NCI-H524 (cell line): ENCODE results near the gene ACOT11.
"Not testable (repeated sequence)": the region's sequence is repeated elsewhere in the genome, so short reads cannot be mapped to it uniquely, and the experiment has no call there.

Experiments used
- DNase-seq, 2 experiments: peaks; one replicate each; lab custom pipeline; 2025; lab: John Stamatoyannopoulos, UW

The ACOT11 gene

GRCh38 chr1:54608566-54609230, 60.7 kb downstream of the ACOT11 start:
- DNase-seq, result no peak

DNA sequence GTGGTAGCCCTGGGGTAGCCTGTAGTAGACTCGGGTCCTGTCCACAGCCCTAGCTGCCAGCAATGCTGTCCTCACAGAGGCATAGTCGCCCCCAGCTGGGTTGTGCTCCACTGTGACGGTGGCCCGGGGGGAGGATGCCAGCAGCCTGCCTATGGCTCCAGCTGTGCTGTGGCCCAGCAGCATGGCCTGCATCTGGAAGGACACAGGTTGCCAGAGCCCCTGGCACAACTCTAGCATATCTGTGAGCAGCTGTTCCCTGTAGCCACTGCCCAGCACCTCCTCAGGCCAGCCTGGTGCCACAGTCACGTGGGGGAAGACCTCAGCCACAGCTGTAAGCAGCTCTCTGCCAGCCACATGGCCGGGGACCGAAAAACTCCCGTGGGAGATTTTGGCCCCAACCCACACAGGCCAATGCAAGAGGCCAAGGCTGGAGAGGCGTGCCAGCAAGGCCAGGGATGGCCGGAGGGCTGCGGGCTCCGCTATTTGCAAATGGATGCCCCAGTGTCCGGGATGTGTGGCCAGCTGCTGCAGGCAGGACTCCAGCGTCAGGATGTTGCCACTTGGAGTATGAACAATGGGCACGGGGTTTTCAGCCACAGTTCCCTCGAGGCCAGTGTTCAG, 61.4 kb downstream of the ACOT11 start:
- DNase-seq, result no peak

- no peak for DNase-seq
Observed at GRCh38 chr1:54610048-54610447, 62.0 kb downstream of the ACOT11 start.

DNA sequence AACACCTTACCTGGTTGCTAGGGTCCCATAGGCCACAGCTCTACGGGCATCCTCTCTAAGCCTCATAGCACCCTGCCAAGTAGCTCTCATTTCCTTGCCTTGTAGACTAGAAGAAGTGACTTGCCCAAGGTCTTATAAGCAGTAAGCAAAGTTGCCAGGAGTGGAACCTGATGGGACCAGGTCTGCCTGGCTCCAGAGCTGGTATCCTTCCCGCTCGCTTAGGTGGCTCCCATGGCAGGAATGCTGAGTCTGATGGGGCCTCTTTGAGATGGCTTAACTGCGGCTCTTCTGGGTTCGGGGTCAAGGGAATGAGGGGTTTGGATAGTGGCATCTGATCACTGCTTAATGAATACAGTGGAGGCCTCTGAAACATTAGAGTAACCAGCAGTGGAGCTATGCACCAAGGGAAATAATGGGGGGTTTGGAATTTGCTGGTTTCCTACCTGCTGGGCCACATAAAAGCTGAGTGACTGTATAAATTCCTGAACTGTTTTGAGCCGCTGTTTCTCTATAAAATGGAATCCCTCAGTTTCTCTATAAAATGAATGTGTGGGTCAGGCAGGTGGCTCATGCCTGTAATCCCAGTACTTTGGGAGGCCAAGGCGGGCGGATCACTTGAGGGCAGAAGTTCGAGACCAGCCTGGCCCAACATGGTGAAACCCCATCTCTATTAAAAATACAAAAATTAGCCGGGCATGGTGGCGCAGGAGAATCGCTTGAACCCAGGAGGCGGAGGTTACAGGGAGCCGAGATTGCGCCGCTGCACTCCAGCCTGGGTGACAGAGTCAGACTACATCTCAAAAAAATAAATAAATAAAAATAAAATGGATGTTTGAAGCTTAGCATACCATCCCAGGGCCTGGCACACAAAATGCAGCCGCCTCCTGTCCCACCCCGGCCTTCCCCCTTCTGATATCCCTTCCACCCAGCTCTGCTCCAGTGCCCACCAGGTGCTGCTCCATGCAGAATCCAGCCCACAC, 62.9 kb downstream of the ACOT11 start:
- DNase-seq, result no peak

- DNase-seq, result peak in 1 of 2 experiments; percentile 62
Observed at GRCh38 chr1:54611621-54612020, 63.6 kb downstream of the ACOT11 start.

DNA sequence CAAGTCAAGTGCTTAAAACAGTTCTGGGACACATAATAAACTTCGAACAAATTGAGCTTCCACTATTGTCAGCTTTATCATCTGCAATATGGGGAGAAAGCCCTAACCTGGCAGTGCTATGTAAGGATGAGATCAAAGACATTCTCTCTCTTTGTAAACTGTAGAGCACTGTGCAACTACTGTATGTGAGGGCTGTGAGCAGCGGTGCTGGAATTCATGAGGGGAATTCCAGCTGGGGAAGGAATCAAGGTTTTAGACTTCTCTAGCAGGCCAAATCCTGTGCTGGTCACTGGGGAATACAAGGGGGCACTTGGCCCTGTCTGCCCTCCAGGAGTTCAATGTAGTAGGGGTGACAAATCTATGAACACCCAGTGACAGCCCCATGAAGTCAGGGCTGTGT, 66.0 kb downstream of the ACOT11 start:
- no peak for DNase-seq

GRCh38 chr1:54614563-54614962, 66.5 kb downstream of the ACOT11 start:
- DNase-seq, result no peak

DNA sequence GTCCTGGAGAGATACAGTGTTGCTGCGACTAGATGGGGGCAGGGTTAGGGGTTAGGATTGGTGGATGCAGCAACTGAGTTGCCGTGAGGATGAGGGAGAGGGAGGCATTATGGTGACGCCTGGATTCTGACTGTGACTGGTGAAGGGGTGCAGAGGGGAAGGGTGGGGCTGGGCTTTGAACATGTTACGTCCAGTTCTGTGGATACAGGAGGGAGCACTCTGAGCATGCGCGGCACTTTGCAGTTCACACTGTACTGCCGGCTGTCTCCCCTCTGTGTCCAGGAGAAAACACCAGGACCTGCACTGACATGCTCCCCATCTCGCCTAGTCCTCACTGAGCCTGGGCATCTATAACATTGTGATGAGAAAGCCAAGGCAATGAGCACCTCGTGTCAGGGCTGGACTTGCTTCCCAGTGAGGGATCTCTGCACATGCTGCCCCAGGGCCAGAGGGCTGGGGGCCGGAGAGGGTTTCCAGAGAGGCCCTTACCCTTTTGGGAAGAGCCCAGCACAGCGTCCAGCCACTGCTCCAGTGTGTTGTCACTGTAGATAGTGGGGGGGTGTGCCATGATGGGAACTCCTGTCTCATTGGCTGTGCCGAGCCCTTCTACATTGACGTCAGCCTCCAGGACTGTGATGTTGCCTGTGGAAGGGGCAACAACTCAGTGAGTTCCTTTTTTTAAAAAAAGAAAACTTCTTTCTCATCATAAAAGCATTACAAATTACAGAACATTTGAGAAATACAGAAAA, 67.7 kb downstream of the ACOT11 start:
- DNase-seq, result no peak

DNA sequence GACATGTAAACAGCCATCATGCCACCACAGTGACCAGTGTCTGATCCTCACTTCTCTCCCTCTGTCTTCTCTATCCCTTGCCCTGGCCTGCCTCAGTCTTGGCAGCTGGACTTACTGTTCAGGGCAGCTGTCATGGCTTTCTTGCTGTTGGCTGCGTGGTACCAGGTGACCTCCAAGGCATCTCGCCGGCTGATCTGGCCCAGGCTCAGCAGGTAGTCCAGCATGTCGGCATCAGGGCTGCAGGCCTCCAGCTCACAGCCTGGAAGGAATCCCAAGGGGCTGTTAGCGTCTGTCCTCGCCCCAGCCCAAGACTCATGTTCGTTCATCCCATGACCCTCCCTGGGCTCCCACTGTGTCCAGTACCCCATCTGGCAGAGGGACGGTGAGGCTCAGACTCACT, 71.7 kb downstream of the ACOT11 start:
- DNase-seq, result no peak

DNA sequence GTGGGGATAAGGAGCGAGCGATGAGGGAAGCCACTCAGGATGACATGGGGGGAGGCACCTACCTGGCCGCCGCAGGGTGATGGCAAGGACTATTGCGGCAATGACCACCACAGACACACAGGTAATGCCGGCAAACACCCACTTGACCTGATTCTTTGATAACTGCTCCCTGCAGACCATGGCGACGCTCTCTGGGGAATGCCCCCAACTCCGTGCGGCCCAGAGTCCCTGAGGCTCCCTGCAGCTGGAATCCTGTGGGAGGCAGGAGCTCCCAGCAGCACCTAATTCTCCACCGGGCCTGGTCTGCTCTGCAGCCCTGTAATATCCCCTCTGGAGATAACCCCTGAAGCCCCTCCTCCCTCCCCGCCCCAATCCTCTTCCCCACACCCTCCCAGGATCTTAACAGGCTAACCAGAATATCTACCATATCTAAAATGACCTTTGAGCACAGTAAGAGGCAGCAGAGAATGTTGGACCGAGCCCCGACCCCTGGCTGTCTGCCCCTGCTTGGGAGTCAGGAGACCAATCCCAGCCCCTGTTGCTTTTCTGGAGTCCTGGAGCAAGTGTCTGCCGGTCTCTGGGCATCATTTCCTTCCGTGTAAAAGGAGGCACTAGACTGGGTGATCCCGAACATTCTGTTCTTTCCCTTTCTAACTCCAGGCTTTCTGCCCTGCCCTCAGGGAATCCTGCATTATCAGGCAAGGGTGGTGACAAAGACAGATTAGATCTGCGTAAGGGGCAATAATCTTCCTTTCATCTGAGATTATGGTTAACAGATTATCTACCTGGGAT, 75.4 kb downstream of the ACOT11 start, which contains the start of gene FAM151A:
TSS of gene FAM151A (minus strand) at position 310 of the 792 bp plus-strand sequence. CDS start at position 180, 130 bp downstream.
- DNase-seq, result no peak

GRCh38 chr1:54624466-54625464, 76.7 kb downstream of the ACOT11 start:
- DNase-seq, result no peak

GRCh38 chr1:54627196-54627595, 79.2 kb downstream of the ACOT11 start:
- DNase-seq, result no peak

GRCh38 chr1:54635804-54636203, 87.8 kb downstream of the ACOT11 start:
- DNase-seq, result not testable (repeated sequence)

GRCh38 chr1:54636461-54637446, 88.7 kb downstream of the ACOT11 start:
- DNase-seq, result peak; percentile 24 to 61

- no peak for DNase-seq
Observed at GRCh38 chr1:54640361-54640760, 92.3 kb downstream of the ACOT11 start.

DNA sequence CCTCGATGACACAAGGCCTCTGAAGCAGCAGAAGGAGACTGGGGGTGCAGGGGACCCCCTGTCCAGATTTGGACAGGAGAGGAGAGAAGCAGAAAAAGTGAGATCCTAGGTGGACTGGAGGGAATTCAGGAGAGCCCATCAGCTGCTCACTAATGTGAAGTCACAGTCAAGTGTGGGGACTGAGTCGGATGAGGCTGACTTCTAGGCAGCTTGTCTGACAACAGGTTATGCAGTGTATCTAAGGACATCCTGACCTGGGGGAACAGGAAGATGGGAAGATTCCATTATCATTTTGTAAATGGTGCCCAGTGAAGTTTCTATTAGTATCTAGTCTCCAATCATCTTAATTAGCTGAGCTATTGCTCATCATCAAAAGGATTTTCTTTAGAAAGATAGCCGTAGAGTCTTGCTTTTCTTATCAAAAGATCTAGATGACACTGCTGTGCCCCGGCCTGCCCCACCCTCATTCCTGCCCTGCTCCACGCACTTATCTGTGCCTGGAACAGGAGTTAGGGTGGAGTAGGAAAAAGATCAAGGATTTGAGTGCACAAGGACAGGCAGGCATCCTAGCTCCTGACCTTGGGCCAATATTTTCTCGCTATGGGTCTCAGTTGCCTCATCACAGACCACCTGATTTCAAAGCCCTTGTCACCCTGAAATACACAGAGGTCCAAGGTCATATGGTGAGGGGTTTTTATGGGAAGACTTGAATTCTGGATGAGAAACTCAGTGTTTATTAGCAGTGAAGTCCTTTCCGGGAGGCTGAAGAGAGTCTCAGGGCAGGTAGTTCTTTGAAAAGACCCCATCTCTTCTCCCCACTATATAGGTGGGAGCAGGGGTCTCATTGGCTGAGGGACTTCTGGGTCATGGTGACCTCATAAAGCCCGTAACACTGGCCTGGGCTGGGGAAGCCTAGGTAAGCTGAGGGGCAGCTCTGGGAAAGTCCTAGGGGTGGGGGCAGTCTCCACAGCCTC, 93.1 kb downstream of the ACOT11 start, which contains the start of gene MROH7:
TSS of gene MROH7 (plus strand) at position 924 of the 974 bp plus-strand sequence. CDS start 11,141 bp downstream, outside the sequence.
- no peak for DNase-seq

DNA sequence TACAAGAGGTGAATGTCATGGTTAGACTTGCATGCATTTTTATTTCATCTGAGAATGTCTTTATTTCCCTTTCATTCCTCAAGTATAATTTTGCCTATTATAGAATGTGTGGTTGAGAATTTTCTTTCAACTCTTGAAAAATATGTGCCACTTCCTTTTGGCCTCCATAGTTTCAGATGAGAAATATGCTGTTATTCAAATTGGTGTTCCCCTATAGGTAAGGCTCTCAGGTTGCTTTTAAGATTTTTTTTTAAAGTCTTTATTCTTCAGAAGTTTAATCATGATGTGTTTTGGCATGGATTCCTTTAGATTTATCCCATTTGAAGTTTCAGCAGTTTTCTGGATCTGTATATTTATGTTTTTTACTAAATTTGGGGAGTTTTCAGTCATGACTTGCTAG, 95.7 kb downstream of the ACOT11 start:
- DNase-seq, result no peak
